ENCODE measurements around the gene MAP3K12.
"Not testable (repeated sequence)": the region's sequence is repeated elsewhere in the genome, so short reads cannot be mapped to it uniquely, and the experiment has no call there.

Gene MAP3K12

DNA sequence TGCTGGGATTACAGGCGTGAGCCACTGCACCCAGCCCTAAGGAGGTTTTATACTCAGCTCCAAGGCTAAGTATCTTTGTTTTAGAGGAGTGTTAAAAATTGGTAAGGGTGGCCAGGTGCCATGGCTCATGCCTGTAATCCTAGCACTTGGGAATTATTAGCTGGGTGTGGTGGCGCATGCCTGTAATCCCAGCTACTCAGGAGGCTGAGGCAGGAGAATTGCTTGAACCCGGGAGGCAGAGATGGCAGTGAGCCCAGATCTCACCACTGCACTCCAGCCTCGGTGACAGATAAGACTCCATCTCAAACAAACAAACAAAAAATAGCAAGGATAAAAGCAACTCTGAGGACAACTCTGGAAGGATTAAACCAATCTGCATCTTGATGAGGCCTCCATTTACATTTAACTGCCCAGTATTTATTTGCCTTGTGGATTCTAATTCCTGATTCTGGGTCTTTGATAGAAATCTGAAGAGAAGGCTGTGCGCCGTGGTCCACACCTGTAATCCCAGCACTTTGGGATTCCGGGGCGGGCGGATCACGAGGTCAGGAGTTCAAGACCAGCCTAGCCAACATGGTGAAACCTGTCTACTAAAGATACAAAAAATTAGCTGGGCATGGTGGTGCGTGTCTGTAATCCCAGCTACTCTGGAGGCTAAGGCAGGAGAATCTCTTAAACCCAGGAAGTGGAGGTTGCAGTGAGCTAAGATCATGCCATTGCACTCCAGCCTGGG, 54.5 kb downstream of the MAP3K12 start:
- DNase-seq (ENCODE audit: low read depth in 3 of 3): not testable (repeated sequence)

DNA sequence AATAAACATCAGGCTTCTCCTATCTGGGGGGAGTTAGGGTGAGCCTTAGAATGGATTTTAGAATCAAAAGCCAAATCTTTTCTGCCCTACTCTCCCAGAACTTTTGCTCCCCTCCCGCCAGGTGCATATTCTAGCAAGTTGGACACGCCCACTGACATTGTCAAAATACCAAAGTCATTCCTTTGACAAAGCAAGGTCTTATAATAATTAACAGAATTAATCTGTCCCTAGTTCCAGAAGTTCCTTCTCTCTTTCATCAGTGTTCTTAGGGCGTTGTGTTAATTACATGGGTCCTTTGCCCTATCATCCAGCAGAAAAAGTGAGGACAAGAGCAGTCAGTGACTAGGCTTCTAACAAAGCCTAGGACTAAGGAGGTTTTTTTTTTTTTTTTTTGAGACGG, 55.3 kb downstream of the MAP3K12 start:
- no peak for DNase-seq (ENCODE audit: low read depth in 3 of 3)

DNA sequence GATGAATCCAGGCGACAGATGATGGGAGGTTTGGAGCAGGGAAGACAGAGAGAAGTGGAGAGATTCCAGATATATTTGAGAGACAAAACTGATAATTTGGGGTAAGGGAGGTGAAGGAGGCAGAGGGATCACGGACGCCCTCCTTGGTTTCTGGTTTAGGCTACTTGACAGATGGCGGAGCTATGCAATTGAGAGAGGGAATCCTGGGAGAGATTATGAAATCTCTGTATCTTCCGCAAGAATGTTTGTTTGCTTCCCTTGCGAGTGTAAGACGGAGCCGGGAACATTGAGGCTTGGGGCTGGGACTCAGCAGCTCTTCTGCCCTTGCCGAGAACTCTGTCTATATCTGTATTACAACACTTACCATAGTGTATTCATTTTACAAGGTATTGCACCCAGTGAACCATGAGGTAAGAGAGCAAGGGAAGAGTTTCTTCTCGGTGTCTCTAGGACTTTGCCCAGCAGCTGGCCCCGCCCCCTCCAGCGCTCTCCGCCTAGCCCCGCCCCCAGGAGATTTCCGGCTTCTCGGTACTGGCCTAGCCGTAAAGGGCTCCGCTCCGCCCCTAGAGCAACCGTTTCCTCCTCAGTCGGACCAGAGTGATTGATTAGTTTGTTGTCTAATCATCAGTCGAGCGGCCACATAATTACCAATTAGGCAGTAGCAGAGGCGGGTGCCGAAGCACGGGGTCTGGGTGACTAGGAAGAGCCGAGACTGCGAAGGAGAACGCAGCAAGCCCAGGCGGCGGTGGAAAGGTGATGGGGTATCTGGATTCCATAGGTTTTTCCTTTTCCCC, 58.0 kb downstream of the MAP3K12 start, which contains the start of gene PRR13:
TSS of gene PRR13 (plus strand) at position 695 of the 794 bp plus-strand sequence. CDS start 981 bp downstream, outside the sequence.
- peak; percentile 97 to 99 (median 98) for DNase-seq (ENCODE audit: low read depth in 3 of 3)

DNA sequence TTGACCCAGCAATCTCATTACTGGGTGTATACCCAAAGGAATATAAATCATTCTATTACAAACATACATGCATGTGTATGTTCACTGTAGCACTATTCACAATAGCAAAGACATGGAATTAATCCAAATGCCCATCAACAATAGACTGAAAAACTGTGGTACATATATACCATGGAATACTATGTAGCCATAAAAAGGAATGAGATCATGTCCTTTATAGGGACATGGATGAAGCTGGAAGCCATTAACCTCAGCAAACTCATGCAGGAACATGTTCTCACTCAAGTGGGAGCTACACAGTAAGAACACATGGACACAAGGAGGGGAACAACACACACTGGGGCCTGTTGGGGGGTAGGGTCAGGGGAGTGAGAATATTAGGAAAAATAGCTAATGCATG, 59.7 kb downstream of the MAP3K12 start:
- not testable (repeated sequence) for DNase-seq (ENCODE audit: low read depth in 3 of 3)

DNA sequence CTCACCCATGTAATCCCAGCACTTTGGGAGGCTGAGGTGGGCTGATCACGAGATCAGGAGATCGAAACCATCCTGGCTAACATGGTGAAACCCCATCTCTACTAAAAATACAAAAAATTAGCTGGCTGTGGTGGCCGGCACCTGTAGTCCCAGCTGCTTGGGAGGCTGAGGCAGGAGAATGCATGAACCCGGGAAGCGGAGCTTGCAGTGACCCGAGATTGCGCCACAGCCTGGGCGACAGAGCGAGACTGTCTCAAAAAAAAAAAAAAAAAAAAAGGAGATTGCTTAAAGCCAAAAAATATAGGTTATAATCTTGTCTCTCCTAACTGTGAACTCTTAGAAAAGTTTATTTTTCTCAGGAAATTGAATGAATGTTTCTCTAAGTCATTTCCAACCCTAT, 63.9 kb downstream of the MAP3K12 start:
- not testable (repeated sequence) for DNase-seq (ENCODE audit: low read depth in 3 of 3)

DNA sequence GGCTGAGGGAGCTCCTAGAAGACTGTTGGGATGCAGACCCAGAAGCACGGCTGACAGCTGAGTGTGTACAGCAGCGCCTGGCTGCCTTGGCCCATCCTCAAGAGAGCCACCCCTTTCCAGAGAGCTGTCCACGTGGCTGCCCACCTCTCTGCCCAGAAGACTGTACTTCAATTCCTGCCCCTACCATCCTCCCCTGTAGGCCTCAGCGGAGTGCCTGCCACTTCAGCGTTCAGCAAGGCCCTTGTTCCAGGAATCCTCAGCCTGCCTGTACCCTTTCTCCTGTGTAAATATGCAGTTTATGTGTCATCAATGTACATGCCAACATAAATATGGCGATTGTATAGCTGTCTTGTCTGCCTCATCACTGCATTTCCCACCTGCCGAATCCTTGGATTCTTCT, 68.1 kb downstream of the MAP3K12 start:
- DNase-seq (ENCODE audit: low read depth in 3 of 3): no peak

DNA sequence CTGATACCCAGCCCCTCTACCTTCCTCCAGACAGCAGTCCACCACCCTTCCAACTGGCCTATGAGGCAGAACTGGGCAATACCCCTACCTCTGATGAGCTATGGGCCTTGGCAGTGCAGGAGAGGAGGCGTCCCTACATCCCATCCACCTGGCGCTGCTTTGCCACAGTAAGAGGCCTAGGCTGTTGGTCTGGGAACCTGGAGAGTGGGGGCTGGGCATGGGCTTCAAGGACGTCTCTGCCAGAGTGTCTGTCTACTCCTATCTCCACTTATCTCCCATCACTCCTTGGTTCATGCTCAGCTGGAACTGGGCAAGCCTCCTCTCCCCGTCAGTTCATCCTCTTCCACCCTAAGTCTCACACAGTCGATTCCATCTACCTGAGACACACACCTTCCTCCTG, 69.1 kb downstream of the MAP3K12 start:
- no peak for DNase-seq (ENCODE audit: low read depth in 3 of 3)
